ENCODE data around the gene CCDC39.

The CCDC39 gene

DNA sequence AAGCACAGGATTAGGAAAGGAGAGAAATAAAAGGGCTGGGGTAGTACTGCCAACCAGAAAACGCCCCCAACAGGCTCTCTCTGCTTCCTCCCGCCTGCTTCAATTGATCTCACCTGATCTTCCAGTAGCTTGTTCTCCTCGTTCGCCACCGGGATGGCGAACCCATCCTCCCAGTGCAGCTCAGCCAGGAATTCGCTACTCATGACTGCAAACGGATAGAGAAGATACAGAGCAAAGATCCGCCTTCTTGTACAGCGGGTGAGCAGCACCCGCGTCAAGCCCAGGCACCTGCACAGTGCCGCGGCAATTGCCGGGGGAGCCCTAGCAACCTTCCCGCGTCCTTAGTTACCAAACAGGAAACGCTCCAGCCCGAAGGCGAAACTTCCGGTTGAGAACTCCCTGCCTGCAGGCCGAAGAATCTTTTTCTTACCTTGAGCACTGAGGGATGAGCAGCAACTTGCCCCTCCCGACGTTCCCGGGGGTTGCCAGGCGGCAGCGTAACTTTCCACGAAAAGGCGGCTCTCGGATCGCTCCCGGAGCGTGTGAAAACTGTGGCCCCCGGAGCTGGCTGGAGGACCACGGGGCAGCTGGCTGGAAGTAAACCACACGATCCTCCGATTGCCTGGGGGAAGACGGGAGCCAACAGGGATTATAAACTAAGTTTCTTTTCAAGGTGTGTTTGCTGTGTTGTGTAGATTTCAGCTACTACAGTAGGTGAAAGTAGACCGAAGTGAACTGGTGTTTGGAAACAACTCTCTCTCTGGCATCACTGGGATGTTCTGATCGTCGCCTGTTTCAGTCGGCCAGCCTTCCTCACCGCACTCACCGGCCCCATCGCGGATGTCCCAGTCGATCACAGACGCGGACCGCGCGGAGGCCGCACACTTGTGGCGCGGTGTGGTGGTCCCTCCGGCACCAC is at the start of gene CCDC39:
CCDC39 (minus strand) TSS at position 312 of the 919 bp plus-strand sequence; CDS start at position 203, 109 bp downstream.
- DNase-seq (ENCODE audit: low read depth in 2 of 2) = peak; percentile 50 to 64

DNA sequence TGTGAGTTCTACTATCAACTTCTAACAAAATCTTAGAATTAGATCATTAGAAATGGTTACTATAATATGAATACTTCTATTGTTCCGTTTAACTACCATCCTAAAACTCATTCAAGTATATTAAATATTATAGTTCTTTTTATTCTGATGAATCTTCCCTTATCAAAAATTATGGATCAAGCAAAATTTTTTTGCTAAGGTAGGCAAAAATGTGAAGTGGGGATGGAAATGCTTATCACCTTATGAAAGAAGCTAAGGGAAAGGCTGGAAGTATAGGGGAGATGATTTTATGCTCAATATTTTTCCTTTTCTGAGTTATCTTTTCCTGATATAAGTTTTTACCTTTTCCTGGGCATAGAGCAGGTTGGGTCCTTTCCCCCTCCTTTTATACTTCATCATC is 40.7 kb upstream of the CCDC39 start:
- no peak for DNase-seq (ENCODE audit: low read depth in 2 of 2)

DNA sequence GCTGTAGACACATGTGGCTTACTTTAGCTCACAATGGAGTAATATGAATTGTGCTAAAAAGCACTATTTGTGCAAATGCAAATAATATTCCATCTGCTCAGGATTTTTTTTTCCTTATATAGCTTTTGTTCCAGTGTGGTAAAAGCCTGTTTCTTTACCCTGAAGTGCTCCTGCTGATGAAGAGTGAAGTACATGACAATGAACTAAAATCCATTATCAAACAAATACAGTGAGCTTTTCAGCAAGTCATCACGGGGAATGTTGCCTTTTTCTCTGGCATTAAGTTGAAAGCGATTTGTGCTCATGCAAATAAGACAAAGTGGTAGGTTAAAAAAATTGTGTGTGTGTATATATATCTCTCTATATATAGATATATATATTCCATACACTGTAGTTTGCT is 28.6 kb upstream of the CCDC39 start:
- DNase-seq (ENCODE audit: low read depth in 2 of 2) = no peak

DNA sequence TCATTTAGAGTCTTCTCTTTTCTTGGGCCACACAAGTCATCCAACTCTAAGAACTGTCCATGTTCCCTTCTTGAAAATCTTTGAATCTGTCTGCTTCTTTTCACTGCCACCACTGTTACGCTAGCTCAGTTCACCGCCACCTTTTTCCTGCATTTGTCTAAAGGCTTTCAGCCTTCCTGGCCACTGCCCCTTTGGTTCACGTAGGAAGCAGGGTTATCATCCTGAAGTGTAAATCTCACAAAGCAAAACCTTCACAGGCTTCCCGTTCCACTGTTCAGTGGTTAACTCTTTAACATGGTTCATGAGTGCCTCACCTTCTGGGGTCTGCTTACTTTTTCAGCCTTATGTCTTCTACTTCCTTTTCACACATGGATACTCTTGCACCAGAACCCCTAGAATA is 26.3 kb upstream of the CCDC39 start:
- DNase-seq (ENCODE audit: low read depth in 2 of 2) = no peak

DNA sequence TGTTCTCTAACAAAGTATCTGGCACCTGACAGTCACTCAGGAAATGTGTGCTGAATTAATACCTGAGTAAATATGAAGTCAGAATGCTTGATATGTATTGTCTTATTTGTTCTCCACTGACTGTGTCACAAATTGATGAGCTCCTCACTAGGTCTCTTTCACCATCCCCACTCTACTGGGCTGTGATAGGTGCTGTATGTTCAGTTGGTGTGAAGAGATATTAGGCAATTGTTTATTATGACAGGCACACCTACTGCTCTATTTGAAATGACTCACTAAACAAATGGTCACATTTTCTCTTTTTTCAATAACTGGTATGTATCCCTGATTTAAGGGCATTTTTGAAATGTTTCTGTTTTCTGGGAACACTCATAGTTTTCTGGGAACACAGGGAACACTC is 25.2 kb upstream of the CCDC39 start:
- DNase-seq (ENCODE audit: low read depth in 2 of 2) = no peak

DNA sequence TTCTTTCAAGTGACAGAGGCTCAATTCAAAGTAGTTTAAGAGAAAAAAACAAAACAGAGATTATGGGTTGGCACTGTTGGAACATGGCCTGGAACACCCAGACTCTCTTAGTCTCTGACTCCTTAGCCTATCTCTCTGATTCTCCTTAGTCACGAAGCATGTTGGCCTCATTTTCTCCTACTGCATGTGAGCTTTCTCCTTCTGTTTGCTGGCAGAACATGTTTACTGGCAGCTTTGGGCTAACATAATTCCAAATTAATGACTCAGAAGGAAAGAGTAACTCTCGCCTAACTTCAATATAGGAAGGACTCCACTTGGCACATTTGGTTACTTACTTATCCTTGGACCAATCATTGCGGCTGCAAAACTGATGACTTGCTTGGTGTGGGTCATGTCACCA is 21.7 kb upstream of the CCDC39 start:
- DNase-seq (ENCODE audit: low read depth in 2 of 2) = no peak

DNA sequence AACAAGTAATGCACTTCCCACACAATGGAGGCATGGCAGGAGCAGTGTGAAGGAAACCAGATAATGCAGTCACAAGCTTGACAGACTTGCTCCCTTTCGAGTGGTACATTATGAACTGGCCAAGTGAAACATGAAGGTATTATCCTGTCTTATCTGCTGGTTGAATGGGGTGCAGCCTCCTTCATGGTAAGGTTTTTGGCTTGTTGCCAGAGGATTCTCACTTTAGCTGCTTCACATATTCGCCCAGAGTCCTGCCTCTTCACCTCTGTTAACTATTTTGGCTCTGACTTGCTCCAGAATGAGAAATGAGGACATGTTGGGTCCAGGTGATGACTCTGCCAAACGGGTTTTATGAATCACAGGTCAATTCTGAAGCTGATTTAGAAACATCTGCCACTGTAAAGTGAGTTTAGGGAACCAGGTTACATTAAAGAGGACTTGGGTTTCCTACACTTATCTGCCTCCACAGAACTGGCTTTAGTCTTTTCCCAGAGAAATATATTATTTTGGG is 19.5 kb upstream of the CCDC39 start:
- no peak for DNase-seq (ENCODE audit: low read depth in 2 of 2)

DNA sequence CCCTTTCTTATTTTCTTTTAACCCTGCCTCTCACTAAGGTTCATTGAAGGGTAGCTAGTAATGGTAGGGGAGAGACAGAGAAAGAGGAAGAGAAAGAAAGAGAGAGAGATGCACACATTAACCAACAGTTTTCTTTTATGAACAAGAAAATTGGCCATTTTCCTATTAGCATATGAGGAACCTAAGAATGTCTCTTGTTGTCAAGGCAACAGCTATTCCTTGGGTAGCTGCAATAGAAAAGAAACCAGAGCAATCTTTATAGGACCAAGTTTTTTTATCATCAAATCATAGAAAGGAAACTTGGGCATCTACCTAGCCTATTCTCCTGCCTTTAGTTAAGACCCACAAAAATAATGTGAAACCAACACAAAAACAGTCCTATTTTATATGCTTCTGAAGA is 15.0 kb upstream of the CCDC39 start:
- DNase-seq (ENCODE audit: low read depth in 2 of 2) = no peak

DNA sequence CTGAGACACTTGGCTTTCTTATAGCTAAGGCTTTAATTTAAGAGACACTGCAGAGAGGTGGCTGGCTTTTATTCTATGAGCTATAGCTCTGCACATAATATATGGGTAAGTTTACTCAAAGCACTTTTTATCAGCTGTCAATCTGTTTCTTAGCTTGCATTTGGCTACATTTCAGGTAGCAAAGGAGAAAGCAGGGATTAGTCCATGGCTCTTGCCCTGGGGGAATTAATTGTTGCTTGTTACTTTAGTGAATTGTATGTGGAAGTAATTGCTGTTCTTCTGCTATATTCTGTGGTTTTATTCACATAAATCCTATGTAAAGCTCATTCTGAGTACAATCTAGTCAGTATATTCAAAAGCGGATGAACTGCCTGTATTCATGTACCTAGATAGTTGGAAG is 14.4 kb upstream of the CCDC39 start:
- no peak for DNase-seq (ENCODE audit: low read depth in 2 of 2)

DNA sequence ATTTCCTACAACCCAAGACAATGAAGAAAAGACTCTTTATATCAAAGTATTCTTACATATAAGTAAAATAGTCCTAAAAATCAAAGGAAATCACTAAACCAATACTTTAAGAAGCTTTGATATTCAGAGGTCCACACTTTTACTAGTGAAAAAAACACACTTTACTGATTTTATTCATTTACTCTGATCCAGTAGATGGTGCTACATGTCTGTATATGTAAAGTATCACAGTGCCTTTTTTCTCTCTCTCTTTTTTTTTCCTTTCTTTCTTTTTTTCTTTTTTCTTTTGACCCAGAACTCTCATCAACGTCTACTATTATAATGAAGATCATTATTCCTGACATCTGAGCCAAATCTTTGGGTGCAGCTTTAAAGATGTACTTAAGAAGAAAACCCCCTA is 10.8 kb upstream of the CCDC39 start:
- DNase-seq (ENCODE audit: low read depth in 2 of 2) = no peak

DNA sequence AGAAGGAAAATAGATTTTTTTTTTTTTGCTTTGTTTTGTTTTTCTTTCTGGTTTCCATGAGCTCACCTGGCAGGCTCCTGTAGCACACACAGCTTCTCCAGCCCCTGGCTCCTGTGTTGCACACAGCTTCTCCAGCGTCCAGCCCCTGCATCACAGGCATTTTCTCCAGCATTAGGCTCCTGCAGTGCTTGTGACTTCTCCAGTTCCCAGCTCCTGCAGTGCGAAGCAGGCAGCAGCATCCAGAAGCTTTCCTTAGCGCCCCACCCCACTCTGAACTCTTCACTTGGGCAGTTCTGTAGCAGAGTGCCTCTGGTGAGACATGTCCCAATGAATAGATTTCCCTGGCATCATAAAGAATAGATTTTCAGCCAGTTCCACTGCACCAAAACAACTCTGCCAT is 5.5 kb upstream of the CCDC39 start:
- no peak for DNase-seq (ENCODE audit: low read depth in 2 of 2)

DNA sequence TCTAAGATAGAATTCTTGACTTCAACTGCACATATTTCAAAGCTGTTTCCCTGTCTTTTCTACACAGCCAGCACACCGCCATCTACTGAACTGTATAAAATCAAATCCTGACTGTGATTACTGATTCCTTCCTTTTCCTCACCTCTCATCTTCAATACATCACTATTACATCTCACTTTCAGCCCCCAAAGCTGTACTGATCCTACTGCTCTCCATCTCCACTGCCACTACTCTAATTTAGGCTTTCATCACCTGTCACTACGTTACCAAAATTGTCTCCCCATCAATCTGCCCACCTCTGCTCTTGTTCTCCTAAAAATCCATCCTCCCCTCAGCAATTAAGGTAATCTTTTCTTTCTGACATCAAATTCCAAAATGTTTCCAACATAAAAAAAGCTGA is 4.5 kb upstream of the CCDC39 start:
- DNase-seq (ENCODE audit: low read depth in 2 of 2) = no peak

DNA sequence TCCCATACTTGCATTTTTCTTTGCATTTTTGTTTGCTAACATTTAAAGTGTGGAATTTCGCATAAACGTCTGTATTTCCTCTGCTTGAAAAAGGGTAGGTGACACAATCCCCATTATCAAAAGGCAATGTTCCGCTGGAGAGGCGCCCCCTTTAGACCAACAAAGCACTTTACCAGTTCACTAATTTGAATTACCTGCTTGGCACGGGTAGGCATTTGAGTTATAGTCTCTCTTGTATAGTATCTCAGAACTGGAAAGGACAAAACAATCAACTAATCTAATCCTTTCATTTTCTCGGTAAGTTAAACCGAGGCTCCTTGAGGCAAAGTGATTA is 775 bp upstream of the CCDC39 start:
- DNase-seq (ENCODE audit: low read depth in 2 of 2) = peak in 1 of 2 donors; percentile 5

DNA sequence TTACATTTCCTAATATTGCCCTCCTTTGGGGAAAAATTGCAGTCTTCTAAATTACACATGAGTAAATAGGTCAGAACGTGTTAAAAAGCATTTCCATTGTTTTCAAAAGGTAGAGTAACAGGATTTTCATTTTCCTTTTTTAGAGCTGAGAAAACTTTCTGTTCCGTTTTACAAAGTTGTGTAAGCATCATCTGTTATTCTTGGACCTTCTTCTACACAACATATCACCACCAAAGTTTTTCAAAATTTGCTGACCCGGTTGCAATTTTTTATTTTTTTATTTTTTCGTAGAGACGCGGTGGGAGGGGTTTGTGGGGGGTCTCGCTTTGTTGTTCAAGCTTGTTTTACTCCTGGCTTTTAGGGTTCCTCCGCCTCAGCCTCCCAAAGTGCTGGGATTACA is 1.1 kb downstream of the CCDC39 start:
- DNase-seq (ENCODE audit: low read depth in 2 of 2) = no peak

DNA sequence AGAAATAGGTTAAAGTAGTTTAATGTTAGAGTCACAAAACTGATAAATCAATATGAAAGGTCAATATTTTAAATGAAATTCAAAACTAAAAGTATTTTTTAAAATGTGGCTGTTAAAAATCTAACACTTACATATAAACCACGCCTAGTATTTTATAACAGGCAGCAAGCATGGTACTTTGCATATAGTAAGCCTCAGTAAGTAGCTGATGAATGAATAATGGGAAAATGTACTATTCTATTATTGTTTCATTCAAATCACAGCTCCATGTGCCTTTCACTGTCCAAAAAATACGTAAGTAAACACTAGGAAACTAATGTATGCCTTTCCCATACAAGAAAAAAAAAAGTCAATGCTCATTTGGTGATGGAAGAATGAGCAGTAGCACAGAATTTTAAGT is 17.8 kb downstream of the CCDC39 start:
- no peak for DNase-seq (ENCODE audit: low read depth in 2 of 2)

DNA sequence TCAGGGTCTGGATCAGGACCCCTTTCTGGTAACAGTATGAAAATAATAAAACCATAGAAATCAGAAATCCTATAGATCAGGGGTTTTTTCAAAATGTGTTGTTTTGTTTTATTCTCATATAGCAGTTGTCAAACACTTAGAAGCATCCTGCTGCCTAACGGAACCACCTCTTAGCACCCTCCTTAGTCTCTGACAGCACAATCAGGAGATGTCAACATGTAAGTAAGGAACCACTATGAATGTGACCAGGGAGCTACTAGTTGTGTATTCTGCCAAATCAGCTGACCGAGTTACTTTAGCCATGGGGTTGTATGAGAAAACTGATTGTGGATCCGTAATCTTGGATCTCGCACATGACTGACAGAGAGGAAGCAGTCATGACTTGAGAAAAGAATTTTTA is 22.2 kb downstream of the CCDC39 start:
- no peak for DNase-seq (ENCODE audit: low read depth in 2 of 2)

DNA sequence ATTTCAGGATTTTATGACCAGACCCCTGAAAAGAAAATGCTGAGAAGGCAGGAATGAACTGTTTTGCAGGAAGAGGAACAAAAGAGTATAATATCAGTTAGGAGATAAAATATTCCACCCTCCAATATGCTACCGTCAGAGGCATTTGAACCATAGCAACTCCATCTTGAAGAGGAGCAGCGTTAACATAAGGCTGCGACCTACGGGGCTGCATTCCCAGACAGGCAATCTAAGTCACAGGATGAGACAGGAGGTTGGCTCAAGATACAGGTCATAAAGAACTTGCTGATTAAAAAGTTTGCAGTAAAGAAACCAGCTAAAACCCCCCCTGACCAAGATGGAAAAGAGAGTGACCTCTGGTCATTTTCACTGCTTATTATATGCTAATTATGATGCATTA is 22.9 kb downstream of the CCDC39 start:
- DNase-seq (ENCODE audit: low read depth in 2 of 2) = no peak

DNA sequence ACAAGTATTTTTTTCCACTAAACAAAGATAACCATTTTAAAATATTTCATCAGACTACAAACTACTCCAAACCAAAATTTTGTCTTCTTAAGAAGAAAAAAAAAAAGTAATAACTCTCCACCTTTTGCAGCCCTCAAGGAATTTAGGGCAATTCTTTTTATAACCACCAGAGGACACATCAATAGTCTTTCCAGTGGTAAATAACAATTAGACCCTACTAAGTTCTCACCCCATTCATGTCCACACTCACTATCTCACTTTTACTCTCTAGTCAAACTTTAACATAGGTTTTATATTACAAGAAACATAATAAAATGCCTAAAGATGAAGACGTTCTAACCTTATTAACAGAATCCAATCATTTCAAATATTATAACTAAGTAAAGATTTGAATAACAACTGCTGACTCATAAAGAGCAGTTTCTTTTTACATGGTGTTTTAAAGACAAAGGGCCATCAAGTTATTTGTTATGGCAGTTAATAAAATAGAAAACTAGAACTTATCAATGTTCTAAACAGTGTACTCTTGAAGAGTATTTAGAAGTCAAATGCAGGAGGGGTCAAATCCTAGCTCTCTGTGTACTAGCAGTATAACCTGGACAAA is 33.0 kb downstream of the CCDC39 start:
- DNase-seq (ENCODE audit: low read depth in 2 of 2) = no peak

DNA sequence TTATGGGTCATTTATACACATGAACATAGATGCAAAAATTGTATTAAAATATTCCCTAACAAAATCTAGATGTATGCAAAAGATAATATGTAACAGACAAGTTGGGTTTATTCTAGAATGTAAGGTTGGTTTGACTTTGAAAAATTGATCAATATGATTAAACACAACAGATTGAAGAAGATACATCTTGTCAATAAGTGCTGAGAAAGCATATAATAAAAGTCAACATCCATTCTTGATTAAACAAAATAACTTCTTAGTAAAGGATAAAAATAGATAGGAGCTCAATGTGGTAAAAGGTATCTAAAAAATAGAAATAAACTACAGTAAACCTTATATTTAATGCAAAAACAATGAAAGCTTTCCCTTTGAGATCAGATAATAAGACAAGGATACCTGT is 38.3 kb downstream of the CCDC39 start:
- DNase-seq (ENCODE audit: low read depth in 2 of 2) = no peak

DNA sequence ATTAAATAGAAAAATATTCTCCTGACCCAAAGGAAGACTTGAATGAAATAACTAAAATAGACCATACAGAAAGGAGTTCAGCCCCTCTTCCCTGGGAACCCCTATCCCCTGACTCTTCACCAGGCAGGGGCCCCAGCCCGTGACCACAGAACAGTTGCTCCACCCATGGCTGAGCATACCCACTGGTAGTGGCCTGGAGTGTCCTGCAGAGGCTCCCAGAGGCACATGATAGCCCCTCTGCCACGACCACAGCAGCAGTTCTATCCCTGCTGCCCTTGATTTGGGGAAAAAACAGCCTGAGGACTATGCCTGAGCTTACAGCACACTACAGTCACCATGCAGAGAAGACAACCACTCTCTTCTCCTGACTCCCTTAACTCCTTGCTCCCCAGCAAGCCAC is 45.6 kb downstream of the CCDC39 start:
- DNase-seq (ENCODE audit: low read depth in 2 of 2) = no peak

DNA sequence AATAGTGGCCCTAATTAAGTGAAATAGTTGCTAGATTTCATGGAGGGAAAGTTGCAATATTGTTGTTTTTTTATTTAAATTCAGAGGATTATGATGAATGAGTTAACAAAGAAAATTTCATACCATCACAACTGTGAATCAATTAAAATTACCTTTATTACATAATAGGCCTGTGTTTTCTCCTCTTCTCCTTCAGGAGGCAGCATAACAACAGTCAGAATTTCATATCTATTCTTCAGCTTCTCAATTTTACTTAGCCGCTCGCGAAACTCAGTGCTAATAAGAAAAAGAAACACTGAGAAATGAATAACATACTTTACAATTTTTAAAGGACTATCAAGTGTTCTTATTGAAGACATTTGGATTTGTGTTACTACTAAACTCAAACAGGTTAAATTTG is 48.0 kb downstream of the CCDC39 start:
- no peak for DNase-seq (ENCODE audit: low read depth in 2 of 2)

DNA sequence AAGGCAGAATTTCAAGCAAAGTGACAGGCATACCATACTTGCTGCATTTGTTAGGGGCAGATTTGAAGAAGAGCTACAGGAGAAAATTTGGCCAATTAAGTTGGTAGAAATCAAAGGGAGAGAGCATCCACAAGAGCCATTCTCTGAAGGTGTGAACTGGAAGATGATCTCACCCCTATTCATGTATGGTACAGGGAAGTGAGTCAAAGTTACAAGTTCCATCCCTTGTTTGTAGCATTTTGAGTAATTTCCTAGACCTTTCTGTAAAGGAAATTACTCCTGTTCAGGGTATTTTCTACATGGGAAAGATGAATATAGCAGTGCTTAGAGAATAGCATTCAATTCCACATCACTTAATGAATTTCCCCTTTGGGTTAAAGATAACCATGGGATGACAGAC is 48.9 kb downstream of the CCDC39 start:
- DNase-seq (ENCODE audit: low read depth in 2 of 2) = no peak

DNA sequence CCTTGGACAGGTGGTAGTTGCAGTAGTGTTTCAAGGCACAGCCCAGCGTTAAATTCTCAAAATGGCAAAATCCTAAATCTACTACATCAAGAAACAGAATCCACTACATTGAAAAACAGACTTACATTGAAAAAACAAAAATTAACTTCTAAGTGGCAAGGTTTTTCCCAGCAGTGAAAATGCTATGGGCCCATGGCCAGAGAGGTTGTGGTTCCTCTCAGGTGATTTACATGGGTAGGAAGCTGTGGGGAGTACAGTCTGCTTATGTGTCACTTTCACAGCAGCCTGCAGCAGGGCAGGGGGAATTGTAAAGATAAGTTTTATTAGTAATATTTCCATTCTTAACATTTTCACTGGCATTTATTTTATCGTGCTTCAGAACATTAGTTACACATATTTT is 52.4 kb downstream of the CCDC39 start:
- no peak for DNase-seq (ENCODE audit: low read depth in 2 of 2)
